Stimulated activated CD4-positive, alpha-beta T cell treated with anti-CD3 and anti-CD28 coated beads, TNF-alpha, amount 100 ng/mL, for 24 hours (primary cell): ENCODE data around the gene TRAF3IP1.
"Not testable (repeated sequence)": the region's sequence is repeated elsewhere in the genome, so short reads cannot be mapped to it uniquely, and the experiment has no call there.

Experiments used
- DNase-seq, 3 experiments: peaks; one replicate each; pipeline ENCODE4 v3.0.0-alpha.2; 2020; ENCODE audit warnings: low read depth in 3 of 3

Gene TRAF3IP1

DNA sequence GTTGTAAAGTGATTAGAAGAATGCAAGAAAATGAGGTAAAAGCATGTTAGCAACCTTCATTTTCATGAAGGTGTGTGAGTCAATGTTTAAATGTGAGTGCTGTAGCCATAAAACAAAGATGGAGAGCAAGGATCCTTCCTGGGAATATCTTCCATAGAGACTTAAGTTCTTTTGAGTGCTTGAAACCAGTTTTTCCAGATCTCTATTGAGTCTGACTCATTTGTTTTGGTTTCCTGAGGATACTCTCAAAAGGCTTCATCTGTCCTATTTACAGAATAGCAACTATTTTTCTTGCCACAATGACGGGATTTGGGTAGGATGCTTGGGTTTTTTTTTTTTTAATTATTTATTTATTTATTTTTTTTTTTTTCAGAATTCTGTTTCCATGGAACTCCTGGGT lies 60.5 kb downstream of the TRAF3IP1 start:
- no peak for DNase-seq

DNA sequence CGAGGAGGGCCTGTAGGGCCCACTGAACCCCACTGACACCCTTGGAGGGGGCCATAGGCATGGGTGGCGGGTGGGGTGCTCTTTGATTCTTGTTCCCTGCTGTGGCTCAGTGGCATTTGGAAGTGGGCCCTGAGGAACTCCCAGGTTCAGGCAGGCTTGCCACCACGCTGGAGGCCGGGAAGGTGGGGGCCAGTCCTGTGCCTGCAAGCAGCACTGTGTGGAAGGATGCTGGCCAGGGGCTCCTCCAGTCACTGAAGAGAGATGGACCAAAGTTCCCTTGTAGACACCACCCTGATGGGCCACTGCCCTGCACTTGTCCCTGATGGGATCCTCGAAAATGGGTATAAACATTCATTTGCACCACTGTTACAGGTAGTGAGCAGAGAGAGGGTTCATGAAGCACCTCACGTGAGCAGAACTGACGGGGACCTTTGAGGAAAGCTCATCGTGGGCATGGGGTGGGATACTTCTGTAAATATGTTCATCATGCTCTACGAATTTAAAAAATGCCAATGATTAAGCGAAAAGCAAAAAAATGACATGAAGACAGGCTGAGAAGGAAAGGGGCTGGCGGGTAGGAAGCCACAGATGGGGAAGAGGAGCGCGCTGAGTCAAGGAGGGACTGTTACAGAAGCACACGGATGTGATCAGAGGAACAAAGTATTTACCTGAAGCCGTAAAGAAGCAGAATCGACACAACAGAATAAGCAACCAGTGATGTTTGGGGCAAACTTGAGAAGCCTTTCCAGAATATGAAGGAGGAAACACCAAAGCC lies 61.2 kb downstream of the TRAF3IP1 start:
- no peak for DNase-seq

DNA sequence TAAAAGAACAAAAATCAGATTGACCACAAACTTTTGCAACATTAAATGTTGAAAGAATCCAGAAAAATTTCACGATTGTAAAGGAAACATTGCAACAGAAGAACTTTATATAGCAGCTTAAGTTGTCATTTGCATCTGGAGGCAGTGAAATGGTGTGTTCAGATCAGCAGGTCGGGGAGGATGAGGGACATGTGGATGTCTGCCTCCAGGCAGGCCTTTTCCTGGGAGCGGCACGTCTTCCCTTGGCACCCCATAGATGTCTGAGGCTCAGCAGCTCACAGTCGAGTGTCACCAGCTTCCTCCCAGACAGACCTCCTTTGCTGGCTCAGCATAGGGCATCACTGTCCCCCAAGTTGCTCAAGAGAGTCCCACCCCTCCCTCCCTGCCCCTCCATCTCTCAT lies 62.1 kb downstream of the TRAF3IP1 start:
- DNase-seq = no peak

DNA sequence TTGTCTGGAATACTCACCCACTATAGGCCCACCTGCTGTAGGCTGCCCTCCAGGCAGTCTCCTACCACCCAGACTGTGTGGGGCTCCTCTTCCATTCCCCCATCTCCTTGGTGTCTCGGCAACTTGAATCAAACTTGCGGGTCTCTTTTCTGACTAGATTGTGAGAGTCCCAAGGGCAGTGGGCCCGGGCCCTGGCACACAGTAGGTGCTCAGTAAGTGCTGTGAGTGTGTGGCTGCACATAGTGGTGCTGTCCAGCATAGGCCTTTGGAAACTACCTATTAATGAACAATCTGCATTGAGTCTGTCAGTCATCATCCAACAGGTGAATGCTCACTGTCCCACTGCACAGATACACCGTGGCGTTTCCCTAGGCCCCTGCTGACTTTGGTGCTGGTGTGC lies 62.8 kb downstream of the TRAF3IP1 start:
- no peak for DNase-seq

DNA sequence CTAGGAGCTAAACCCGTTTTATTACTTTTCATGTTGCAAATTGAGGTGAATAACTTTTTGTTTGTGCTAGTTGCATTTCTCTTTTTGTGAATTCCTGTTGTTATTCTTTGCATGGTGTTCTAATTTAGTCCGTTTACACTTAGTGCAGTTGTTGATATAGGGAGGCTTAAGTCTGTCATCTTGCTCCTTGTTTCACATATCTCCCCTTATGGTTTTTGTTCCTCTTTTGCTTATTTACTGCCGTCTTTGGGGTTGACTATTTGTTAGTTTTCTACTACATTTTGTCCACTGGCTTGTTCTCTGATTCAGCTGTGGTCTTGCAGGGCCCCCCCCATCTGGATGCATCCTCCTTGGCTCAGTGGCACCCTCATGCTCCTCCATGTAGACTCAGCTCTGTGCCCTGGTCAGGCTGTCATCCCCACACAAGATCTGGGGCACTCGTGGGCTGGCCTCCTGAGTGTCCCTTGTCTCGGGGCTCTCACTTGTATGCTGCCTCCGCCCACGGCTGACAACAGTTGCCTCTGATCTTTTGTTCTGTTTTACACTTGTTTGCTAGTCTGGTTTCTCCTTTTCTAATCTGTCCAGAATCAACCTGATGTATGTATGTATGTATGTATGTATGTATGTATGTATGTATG lies 63.5 kb downstream of the TRAF3IP1 start:
- no peak for DNase-seq

DNA sequence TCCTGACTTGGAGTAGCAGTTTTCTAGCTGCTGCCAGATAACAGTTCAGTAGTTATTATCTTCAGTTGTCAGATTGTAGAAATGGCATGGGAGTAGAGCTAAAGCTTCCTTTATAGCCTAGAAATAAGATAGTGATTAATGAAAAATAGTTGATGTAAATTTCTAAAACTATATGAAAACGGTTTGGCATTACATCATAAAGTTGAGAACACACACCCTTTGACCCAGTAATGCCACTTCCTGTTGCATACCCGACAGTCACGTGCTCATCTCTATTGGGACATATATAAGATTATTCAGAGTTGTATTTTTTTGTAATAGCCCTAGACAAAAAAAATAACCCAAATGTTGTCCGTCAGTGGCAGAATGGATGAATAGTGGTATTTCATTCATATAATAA lies 67.0 kb downstream of the TRAF3IP1 start:
- no peak for DNase-seq

- DNase-seq = no peak
These were observed 68.5 kb downstream of the TRAF3IP1 start for GRCh38 chr2:238388794-238389193.

DNA sequence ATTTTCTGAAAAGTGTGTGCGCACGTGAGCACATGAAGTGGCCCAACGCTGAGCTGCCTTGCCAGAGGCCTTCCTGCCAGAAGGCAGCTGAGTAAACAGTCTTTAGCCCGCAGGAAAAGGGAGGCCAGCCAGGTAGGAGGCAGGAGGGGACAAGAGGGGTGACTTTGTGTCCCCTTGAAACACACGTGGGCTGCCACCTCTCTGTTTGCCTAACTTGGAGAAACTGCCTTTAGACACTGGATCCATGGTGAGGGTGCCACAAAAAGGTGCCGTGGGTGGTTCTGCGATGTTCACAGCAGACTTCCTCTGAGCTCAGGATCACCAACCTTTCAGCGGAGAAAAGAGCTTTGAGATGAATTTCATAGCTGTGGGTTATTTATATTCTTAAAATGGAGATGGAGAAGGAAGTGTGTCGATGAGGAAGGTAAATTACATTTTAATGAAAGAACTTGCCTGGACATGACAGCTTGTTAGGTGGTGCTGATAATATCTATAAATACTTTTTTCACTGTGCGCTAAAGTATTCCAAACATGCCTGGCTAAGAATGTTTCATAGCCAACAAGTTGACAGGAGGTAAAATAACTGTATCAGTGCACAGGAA lies 69.8 kb downstream of the TRAF3IP1 start:
- DNase-seq = no peak

DNA sequence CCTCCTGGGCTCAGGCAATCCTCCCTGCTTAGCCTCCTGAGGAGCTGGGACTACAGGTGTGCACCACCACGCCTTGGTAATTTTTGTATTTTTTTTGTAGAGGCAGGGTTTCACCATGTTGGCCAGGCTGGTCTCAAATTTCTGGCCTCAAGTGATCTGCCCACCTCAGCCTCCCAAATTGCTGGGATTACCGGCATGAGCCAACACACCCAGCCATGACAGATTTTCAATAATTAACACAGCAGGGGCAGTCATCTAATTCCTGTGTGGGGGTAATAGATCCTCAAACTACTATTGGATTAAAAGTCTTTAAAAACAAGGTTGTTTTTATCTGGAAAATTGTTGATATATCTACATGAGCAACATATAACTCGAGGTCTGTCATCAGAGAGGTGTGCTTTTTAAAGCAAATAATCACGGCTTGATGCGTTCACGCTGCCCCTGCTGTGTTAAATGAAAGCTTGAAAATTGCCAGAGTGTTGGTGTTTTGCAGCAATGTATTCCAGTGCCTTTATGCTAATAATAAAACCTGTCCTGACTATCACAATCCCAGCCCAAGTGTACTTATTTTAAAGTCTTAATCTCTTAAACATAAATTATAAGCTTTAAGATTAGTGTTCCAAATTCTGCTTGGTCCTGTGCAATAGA lies 70.8 kb downstream of the TRAF3IP1 start:
- DNase-seq = no peak

DNA sequence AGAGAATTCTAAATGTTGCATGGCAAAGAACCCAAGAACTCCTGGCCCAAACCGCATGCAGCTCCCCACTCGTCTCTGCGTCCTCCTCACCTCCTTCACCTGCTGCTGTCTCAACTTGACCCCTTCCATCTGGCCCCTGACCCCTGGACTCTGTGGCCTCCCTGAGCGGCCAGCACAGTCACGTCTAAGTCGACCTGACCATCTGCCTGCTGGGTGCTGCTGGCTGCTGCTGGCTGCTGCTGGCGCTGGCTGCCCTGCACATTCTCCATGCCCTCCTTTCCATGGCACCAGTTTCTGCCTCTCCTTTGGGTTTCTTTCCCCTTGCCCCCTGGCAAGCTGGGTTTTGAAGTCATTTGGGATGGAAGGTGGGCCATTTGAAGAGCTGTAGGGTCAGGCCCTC lies 76.3 kb downstream of the TRAF3IP1 start:
- DNase-seq = no peak

DNA sequence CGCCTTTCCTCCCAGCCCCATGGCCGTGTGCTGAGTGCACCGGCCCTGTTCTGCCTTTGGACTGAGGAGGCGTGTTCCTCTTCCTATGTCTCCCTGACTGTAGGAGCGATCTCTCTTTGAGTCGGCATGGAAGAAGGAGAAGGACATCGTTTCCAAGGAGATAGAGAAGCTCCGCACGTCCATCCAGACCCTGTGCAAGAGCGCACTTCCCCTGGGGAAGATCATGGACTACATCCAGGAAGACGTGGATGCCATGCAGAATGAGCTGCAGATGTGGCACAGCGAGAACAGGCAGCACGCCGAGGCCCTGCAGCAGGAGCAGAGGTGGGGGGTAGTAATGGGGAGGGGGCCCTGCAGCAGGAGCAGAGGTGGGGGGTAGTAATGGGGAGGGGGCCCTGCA lies 77.0 kb downstream of the TRAF3IP1 start:
- DNase-seq = no peak

DNA sequence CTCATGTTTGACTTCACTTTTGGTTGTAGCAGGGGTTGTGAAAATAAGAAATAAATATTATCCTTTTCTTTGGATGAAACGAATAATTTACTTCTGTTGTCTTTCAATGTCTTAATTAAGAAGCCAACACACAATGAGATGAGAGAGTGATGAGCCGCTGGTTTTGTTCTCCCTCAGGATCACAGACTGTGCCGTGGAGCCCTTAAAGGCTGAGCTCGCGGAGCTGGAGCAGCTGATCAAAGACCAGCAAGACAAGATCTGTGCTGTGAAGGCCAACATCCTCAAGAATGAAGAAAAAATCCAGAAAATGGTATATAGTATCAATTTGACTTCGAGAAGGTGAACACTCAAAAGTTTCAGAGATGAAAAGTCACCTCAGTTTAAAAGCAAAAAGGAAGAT lies 78.3 kb downstream of the TRAF3IP1 start:
- no peak for DNase-seq

DNA sequence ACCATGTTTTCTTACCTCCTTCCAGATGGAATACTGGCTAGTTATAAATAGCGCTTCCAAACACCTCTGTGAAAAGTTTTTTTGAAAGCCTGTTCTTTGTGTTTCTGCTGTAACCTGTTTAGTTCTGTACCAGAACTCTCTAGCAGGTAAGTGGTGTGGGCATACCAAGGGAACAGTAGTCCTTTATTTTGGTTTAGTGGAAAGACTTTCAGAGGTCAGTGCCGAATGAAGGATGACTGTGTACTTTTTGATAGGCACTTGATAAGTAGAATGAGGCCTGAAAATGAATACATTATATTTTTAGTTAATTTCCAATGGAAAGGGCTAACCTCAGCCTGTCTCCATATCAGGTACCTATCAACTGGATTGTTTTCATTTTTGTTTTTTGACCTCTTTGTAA lies 78.8 kb downstream of the TRAF3IP1 start:
- no peak for DNase-seq

DNA sequence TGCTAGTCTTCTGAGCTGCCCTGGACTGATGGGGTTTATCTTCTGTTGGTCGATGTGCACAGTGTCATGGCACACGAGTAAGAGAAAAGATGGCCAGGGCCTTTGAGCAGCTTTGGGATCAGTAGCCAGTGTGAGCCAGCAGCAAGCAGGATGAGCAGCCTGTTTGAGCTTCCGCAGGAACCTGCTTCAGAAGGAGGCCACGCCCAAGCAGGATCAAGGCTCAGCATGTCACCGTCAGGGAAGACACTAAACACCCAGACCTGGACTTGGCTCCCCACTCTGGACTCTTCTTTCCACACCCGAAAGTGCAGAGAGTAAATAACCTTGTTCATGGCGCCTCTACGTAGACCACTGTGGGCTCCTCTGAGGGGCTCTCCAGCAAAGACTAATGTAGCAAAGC lies 81.2 kb downstream of the TRAF3IP1 start:
- no peak for DNase-seq

DNA sequence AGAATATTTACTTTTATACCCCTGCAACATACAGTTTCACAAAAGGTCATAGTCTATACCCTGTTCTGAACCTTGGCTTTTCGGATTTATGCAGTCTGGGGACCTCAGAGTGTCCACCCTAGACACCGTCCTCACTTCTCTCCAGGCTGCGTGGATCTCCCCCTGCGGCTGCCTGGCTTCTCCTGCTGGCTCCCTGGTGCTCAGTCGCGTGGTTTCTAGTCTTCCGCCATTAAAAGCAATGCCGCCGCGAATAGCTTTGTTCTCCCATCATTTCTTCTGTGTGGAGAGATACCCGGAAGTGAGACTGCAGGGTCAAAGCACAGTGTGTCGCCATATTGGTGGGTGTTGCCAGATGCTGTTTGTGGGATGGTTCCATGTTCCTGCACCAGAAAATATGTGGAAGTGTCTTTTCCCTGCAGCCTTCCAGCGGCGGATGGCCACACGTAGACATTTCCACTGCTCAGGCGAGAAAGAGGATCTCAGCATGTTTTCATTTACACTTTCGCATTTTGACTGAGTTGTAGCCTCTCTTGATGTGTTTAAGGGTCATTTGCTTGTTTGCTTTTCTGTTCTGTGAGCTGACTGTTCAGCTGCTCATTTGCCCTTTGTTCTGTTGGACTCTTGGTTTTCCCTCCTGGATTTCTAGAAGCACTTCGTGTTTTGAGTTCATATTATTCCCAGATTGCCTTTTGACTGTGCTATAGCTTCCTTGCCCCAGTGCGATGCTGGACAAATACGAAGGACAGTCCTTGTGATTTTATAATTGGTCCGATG lies 83.5 kb downstream of the TRAF3IP1 start:
- DNase-seq = no peak

- DNase-seq = no peak
These were observed 84.3 kb downstream of the TRAF3IP1 start for GRCh38 chr2:238404406-238405216.

- DNase-seq = not testable (repeated sequence)
These were observed 84.9 kb downstream of the TRAF3IP1 start for GRCh38 chr2:238405217-238405555.

- no peak for DNase-seq
These were observed 86.1 kb downstream of the TRAF3IP1 start for GRCh38 chr2:238406221-238406997.

DNA sequence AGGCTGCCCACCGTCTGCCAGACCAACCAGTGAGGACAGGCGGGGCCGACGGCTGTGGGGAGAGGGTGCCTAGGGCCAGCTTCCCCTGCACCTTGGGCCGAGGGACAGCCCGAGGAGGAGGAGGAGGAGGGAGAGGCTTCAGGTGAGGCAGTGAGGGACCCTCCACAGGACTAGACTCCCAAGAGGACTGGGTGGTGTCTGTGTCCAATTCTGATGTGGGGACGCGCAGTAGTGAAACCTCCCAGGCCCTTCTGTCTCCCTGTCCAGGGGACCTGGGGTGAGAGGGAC lies 86.6 kb downstream of the TRAF3IP1 start:
- no peak for DNase-seq

DNA sequence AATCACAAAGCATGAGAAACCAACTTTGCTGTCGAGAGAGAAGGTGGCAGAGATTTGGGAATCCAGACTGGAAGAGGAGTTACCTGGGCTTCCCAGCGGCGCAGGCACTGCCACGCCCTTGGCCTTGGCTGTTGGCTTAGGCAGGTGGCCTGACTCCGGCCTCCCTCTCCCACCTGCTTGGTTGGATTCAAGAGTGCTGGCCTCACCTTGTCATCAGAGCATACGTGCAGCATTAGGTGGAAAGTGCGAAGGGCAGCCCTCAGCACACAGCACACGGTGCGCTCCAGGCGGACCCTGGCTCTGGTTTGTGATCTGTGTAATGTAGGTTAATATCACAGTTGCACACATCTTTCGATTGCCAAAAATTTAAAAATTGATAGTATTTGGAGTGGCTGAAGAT lies 87.2 kb downstream of the TRAF3IP1 start:
- DNase-seq = no peak
